ENCODE results near the gene STXBP6.

GRCh38 chr14:24990773-24991172, 59.2 kb downstream of the STXBP6 start:
- no peak for TF ChIP-seq TAF1 (IDR thresholded peaks at IDR 0.05; ENCODE audit: borderline replicate concordance, low read depth, low read length)
- TF ChIP-seq POLR2AphosphoS5 (IDR thresholded peaks at IDR 0.05; ENCODE audit: low read depth, low read length), result no peak
- no peak for TF ChIP-seq POLR2A (IDR thresholded peaks at IDR 0.05; ENCODE audit: low read depth, low read length)

Measured in GM12892 (cell line).